Pancreas (tissue), 10 donors: ENCODE measurements around the gene RNASEH2A. TPM values are rescaled to one million over a fixed set of nuclear protein-coding genes. Genes with fewer than 3 reads are reported as not detected.

ENCODE experiments used
- ATAC-seq, 4 donors: fragments of 200-7000 bp; cut with Tn5 transposase; one replicate each; pipeline versions ENCODE4 v1.8.0 to v1.9.1; 2020; ENCODE audit warnings: mild to moderate bottlenecking in 4 of 4, moderate library complexity in 4 of 4
- DNase-seq, 6 donors: peaks; one replicate each; pipeline ENCODE4 v3.0.0-alpha.2; 2020
- FAIRE-seq: peaks from 2 replicates; lab custom pipeline; 2012; peaks lifted over from hg19 to GRCh38; lab: Jason Lieb, UNC
- H3K27ac ChIP-seq, 4 donors: fragments of 200-600 bp; sonication (generic); 1 replicate in 3 of 4; 2 replicates in 1 of 4; pipeline versions ENCODE4 v1.5.0 to v1.8.0; 2020
- H3K27me3 ChIP-seq, 4 donors: fragments of 200-600 bp; one replicate each; pipeline ENCODE4 v1.8.0; 2021
- H3K36me3 ChIP-seq, 3 donors: fragments of 200-600 bp; sonication (generic) in 1 of 3; one replicate each; pipeline versions ENCODE4 v1.5.0 to v1.8.0; 2020 to 2021
- H3K4me1 ChIP-seq, 3 donors: fragments of 200-600 bp; one replicate each; pipeline ENCODE4 v1.8.0; 2021
- H3K4me3 ChIP-seq, 4 donors: fragments of 200-600 bp; sonication (generic) in 2 of 4; one replicate each; pipeline versions ENCODE4 v1.5.0 to v1.8.0; 2020 to 2021
- H3K9me3 ChIP-seq, 4 donors: fragments of 200-600 bp; one replicate each; pipeline ENCODE4 v1.8.0; 2021
- CTCF ChIP-seq, 4 donors: fragments of 200-600 bp; sonication (generic) in 3 of 4; IDR thresholded peaks; one replicate each; pipeline versions ENCODE4 v1.5.0 to v1.8.0; 2021; ENCODE audit warnings: antibody characterized with exemption in 4 of 4
- WGBS, 2 donors: extraction: QIAGEN DNeasy Blood & Tissue Kit; methylation state at CpG; one replicate each; pipeline ENCODE4 v1.1.7; 2013; 5-methylcytosine and 5-hydroxymethylcytosine counted together
- intact Hi-C, 3 donors: fragments of 100-400 bp; cut with DNase I; formaldehyde crosslinking; loops; one replicate each; pipeline versions ENCODE4 v1.11.1 to v1.14.2; 2022
- microRNA-seq, 2 donors: library from miRNA; unstranded; fragments of <30 nt; microRNA quantifications; one replicate each; pipeline versions ENCODE4 to v1.1.0, GENCODE V29; 2019 to 2020
- polyA plus RNA-seq, 2 donors: library from polyadenylated mRNA; stranded (reverse); fragments of 200-250 nt; gene quantifications; one replicate each; pipeline ENCODE4 v1.2.3, GENCODE V29; 2013
- total RNA-seq, 6 donors: library from RNA; stranded (reverse); fragmentation: NEBNext Ultra II Directional in 4 of 6; extraction: Animal tissue kit (Norgen Biotek cat#: 25700) in 4 of 6; gene quantifications; one replicate each; pipeline versions ENCODE4 v1.2.1 to v1.2.4, GENCODE V29; 2021 to 2023
- donor health status: healthy with polysubstance abuse.
- donor health status: DM: no; HTN: no; CAD: no; lungs with moderate emphysema.
- donor health status: DM: no; HTN: no; CAD: no.
- donor health status: control.
- donor health status: control.
- donor health status: Bipolar disorder and iron deficiency.
- donor health status: DM: yes; HTN: yes; CAD: no.
- donor health status: DM: no; HTN: no; CAD: no.
- donor health status: DM: no; HTN: no; CAD: no.
- donor health status: DM: yes; HTN: yes; CAD: no.

RNASEH2A gene
- total and polyA plus RNA-seq, 8 donors: 1.7 to 6.0 (median 3.6) TPM

DNA sequence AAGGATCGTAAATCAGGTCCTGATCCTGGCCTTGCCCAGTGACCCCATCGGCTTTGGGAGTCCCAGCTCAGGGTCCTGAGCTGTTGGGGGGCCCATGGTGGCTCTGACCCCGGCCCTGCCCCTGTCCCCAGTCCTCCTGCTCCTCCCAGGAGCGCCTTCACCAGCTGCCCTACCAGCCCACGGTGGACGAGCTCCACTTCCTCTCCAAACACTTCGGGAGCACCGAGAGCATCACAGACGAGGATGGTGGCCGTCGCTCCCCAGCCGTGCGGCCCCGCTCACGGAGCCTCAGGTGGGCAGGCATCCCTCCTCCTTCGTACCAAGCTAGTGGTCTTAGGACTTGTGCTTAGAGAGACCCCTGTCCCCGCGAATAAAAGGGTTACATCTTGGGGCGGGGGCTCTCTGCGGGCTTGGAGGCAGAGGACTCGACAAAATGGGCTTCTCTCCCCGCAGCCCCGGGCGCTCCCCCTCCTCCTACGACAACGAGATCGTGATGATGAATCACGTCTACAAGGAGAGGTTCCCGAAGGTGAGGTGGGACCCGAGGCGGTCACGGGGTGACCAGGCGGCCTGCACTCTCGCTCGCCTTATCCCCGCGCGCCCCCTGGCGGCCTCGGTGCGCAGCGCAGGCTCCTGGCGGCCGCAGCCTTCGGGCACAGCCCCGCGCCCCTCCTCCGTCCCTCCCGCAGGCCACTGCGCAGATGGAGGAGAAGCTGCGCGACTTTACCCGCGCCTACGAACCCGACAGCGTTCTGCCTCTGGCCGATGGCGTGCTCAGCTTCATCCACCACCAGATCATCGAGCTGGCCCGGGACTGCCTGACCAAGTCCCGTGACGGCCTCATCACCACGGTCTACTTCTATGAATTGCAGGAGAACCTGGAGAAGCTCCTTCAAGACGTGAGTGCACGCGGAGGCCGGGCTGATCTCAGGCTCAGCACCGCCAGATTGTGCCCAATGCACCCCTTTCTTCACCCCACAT, 41.1 kb downstream of the RNASEH2A start:
- FAIRE-seq (no peak), DNase-seq (peak; percentile 73 to 99 (median 91)), ATAC-seq (peak; percentile 99 to 100 (median 100))
- Histone ChIP-seq H3K9me3 (no peaks in the 10 kb centered on the region), H3K27ac (no peak overlapping the region), H3K4me1 (peaks cover 0 to 3% (median 0%) of the 10 kb centered on the region in 3 donors), H3K27me3 (no peaks in the 10 kb centered on the region), H3K4me3 (peak overlapping the region in 1 of 4 donors; percentile 20), H3K36me3 (no peaks in the 10 kb centered on the region)
- WGBS, 2 donors: 9 to 10% methylated on average over 68 to 69 of the region's 69 CpGs
- intact Hi-C loops: loop anchor here in 2 of 3 donors (10.0 kb wide), 3 partner anchors 93 to 273 kb away; partner anchors contain the start of gene BEST2 (in 1 of the 2)
- peak; percentile 99 to 100 (median 99) for TF ChIP-seq CTCF (IDR thresholded peaks at IDR 0.05)

DNA sequence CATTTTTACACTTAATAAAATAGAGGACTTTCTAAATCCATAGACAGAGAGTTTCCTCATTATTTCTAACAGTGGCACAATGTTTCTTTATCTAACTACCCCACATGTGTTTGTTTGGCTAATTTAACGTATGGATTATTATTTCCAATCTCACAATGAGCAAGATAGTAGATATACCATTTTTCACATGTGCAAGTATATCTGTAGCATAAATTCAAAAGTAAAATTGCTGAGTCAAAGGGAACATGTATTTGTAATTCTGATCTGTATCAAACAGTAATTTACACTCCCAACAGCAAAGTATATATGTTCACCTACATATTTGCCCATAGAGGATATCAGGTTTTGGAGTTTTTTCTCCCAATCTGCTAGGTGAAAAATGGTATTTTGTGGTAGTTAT, 50.3 kb downstream of the RNASEH2A start:
- ATAC-seq (no peak), FAIRE-seq (no peak), DNase-seq (no peak)
- no peaks in the 10 kb centered on the region for H3K36me3 ChIP-seq
- no peak overlapping the region for H3K4me3 ChIP-seq
- H3K9me3 ChIP-seq: no peaks in the 10 kb centered on the region
- intact Hi-C loops: no loop called here
- TF ChIP-seq CTCF (IDR thresholded peaks at IDR 0.05): no peak
- WGBS, 2 donors: 40 to 58% methylated on average over 1 of the region's 1 CpG
- H3K27ac ChIP-seq: no peak overlapping the region
- no peaks in the 10 kb centered on the region for H3K4me1 ChIP-seq
- H3K27me3 ChIP-seq: no peaks in the 10 kb centered on the region

DNA sequence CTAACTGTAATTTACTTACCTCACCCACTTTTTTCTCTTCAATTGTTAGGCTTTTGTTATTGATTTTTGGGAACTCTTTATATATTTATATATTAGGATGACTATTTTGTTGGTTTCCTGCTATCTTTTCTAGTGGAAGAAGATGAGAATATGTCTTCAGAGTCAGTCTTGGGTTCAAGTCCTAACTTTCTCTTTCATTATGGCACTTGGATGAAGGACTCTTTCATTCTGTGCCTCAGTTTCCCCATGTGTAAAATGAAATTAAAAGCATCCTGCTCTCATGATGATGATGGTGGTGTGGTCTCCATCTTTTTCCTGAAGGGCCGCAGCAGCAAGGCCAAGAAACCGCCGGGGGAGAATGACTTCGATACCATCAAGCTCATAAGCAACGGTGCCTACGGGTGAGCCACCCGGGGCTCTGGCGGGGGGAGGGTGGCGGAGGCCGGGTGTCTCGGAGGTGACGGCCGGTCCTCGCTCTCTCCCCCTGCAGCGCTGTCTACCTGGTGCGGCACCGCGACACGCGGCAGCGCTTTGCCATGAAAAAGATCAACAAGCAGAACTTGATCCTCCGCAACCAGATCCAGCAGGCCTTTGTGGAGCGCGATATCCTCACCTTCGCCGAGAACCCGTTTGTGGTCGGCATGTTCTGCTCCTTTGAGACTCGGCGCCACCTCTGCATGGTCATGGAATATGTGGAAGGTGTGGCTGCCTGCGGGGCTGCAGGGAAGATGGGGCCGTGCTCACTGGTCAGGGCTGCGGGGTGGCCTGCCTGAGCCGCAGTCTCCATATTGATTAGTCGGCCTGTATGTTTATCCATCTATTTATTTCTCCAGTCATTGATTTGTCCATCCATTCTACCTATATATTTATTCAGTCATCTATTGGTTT, 51.9 kb downstream of the RNASEH2A start:
- no peak for TF ChIP-seq CTCF (IDR thresholded peaks at IDR 0.05)
- 82 to 86% methylated on average over 34 to 35 of the region's 35 CpGs for WGBS, 2 donors
- Histone ChIP-seq H3K4me1 (no peaks in the 10 kb centered on the region), H3K4me3 (no peak overlapping the region), H3K36me3 (no peaks in the 10 kb centered on the region), H3K27me3 (no peaks in the 10 kb centered on the region), H3K27ac (no peak overlapping the region), H3K9me3 (no peaks in the 10 kb centered on the region)
- no peak for ATAC-seq
- DNase-seq: no peak
- FAIRE-seq: no peak
- intact Hi-C loops: no loop called here

DNA sequence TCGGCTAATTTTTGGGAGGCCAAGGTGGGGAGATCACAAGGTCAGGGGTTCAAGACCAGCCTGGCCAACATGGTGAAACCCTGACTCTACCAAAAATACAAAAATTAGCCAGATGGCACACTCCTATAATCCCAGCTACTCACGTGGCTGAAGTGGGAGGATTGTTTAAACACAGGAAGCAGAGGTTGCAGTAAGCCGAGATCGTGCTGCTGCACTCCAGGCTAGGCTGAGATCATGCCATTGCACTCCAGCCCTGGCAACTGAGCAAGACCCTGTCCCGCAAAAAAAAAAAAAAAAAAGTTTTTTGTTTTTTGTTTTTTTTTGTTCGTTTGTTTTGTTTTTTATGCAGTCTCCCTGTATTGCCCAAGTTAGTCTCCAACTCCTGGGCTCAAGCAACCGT, 53.2 kb downstream of the RNASEH2A start:
- Histone ChIP-seq H3K4me1 (no peaks in the 10 kb centered on the region), H3K27me3 (no peaks in the 10 kb centered on the region), H3K4me3 (no peak overlapping the region), H3K36me3 (no peaks in the 10 kb centered on the region), H3K9me3 (no peaks in the 10 kb centered on the region), H3K27ac (no peak overlapping the region)
- WGBS, 2 donors: 50 to 54% methylated on average over 7 of the region's 7 CpGs
- FAIRE-seq (no peak), DNase-seq (no peak), ATAC-seq (no peak)
- TF ChIP-seq CTCF (IDR thresholded peaks at IDR 0.05): no peak
- intact Hi-C loops: no loop called here

Small RNA genes lying within 50 kb of the gene (microRNA-seq; reads per million reads assigned to microRNA genes)
- 0 reads per million in 2 donors for gene MIR5684
- gene MIR6794: 0 to 0.39 reads per million in 2 donors

Other genes starting within 250 kb of the RNASEH2A start
- 1 to 10 TPM; 3.3 to 7.0 (median 4.1) TPM for gene ZNF490, start 195.8 kb upstream of the RNASEH2A start, total RNA-seq
- under 1 TPM; 0.38 to 0.65 TPM for gene ZNF490, start 195.8 kb upstream of the RNASEH2A start, polyA plus RNA-seq
- gene ZNF791, start 195.7 kb upstream of the RNASEH2A start, total RNA-seq: 10 to 100 TPM in 5 of 6 donors, 1 to 10 TPM in 1; 10.0 to 16.7 (median 12.3) TPM
- gene ZNF791, start 195.7 kb upstream of the RNASEH2A start, polyA plus RNA-seq: 1 to 10 TPM; 6.1 to 6.3 TPM
- gene MAN2B1, start 139.8 kb upstream of the RNASEH2A start, total RNA-seq: 10 to 100 TPM; 33.2 to 92.8 (median 59.2) TPM
- 10 to 100 TPM; 30.2 to 48.2 TPM for gene MAN2B1, start 139.8 kb upstream of the RNASEH2A start, polyA plus RNA-seq
- gene WDR83, start 139.8 kb upstream of the RNASEH2A start, total RNA-seq: 1 to 10 TPM; 3.5 to 8.8 (median 5.7) TPM
- gene WDR83, start 139.8 kb upstream of the RNASEH2A start, polyA plus RNA-seq: 10 to 100 TPM; 25.6 to 28.1 TPM
- gene DHPS, start 124.7 kb upstream of the RNASEH2A start, total RNA-seq: 10 to 100 TPM; 36.0 to 53.2 (median 47.7) TPM
- gene DHPS, start 124.7 kb upstream of the RNASEH2A start, polyA plus RNA-seq: 10 to 100 TPM; 78.8 to 85.7 TPM
- gene GNG14, start 118.6 kb upstream of the RNASEH2A start, total RNA-seq: not detected
- gene GNG14, start 118.6 kb upstream of the RNASEH2A start, polyA plus RNA-seq: not detected
- 1 to 10 TPM; 3.1 to 5.0 (median 4.2) TPM for gene FBXW9, start 110.0 kb upstream of the RNASEH2A start, total RNA-seq
- 1 to 10 TPM; 5.6 to 8.5 TPM for gene FBXW9, start 110.0 kb upstream of the RNASEH2A start, polyA plus RNA-seq
- gene TNPO2, start 82.7 kb upstream of the RNASEH2A start, total RNA-seq: 10 to 100 TPM; 15.7 to 29.5 (median 20.8) TPM
- 10 to 100 TPM; 29.0 to 37.2 TPM for gene TNPO2, start 82.7 kb upstream of the RNASEH2A start, polyA plus RNA-seq
- 10 to 100 TPM; 49.2 to 86.5 (median 63.0) TPM for gene TRIR, start 71.9 kb upstream of the RNASEH2A start, total RNA-seq
- gene TRIR, start 71.9 kb upstream of the RNASEH2A start, polyA plus RNA-seq: 100 to 1,000 TPM; 163 to 191 TPM
- 10 to 100 TPM; 16.6 to 34.5 (median 27.9) TPM for gene GET3, start 69.1 kb upstream of the RNASEH2A start, total RNA-seq
- gene GET3, start 69.1 kb upstream of the RNASEH2A start, polyA plus RNA-seq: 10 to 100 TPM; 34.8 to 48.2 TPM
- not detected for gene BEST2, start 54.8 kb upstream of the RNASEH2A start, total RNA-seq
- gene BEST2, start 54.8 kb upstream of the RNASEH2A start, polyA plus RNA-seq: not detected
- 10 to 100 TPM; 37.7 to 60.9 (median 49.0) TPM for gene HOOK2, start 31.0 kb upstream of the RNASEH2A start, total RNA-seq
- gene HOOK2, start 31.0 kb upstream of the RNASEH2A start, polyA plus RNA-seq: 100 to 1,000 TPM; 268 to 300 TPM
- gene JUNB, start 15.1 kb upstream of the RNASEH2A start, total RNA-seq: 100 to 1,000 TPM in 2 of 6 donors, 10 to 100 TPM in 4; 41.6 to 109 (median 70.7) TPM
- 100 to 1,000 TPM; 172 to 206 TPM for gene JUNB, start 15.1 kb upstream of the RNASEH2A start, polyA plus RNA-seq
- gene PRDX2, start 4.8 kb upstream of the RNASEH2A start, total RNA-seq: 100 to 1,000 TPM in 4 of 6 donors, 10 to 100 TPM in 2; 77.5 to 109 (median 103) TPM
- 100 to 1,000 TPM in 1 of 2 donors, 10 to 100 TPM in 1; 75.8 to 172 TPM for gene PRDX2, start 4.8 kb upstream of the RNASEH2A start, polyA plus RNA-seq
- 1 to 10 TPM in 5 of 6 donors, under 1 TPM in 1; 0.90 to 3.9 (median 2.1) TPM for gene THSD8, start 4.5 kb upstream of the RNASEH2A start, total RNA-seq
- gene THSD8, start 4.5 kb upstream of the RNASEH2A start, polyA plus RNA-seq: 1 to 10 TPM; 1.3 to 2.0 TPM
- under 1 TPM in 4 of 6 donors, not detected in 2; 0.19 to 0.86 (median 0.37) TPM for gene RTBDN, start 28.0 kb downstream of the RNASEH2A start, total RNA-seq
- 1 to 10 TPM; 1.2 to 4.6 TPM for gene RTBDN, start 28.0 kb downstream of the RNASEH2A start, polyA plus RNA-seq
- gene MAST1, start 31.9 kb downstream of the RNASEH2A start, total RNA-seq: 1 to 10 TPM in 1 of 6 donors, under 1 TPM in 5; 0.23 to 1.1 (median 0.84) TPM
- 1 to 10 TPM; 5.8 to 7.3 TPM for gene MAST1, start 31.9 kb downstream of the RNASEH2A start, polyA plus RNA-seq
- 10 to 100 TPM; 16.2 to 35.9 (median 20.5) TPM for gene DNASE2, start 74.9 kb downstream of the RNASEH2A start, total RNA-seq
- gene DNASE2, start 74.9 kb downstream of the RNASEH2A start, polyA plus RNA-seq: 10 to 100 TPM in 1 of 2 donors, 1 to 10 TPM in 1; 9.4 to 21.0 TPM
- under 1 TPM in 2 of 6 donors, not detected in 4; 0.12 to 0.22 TPM for gene KLF1, start 80.6 kb downstream of the RNASEH2A start, total RNA-seq
- gene KLF1, start 80.6 kb downstream of the RNASEH2A start, polyA plus RNA-seq: not detected
- 10 to 100 TPM in 3 of 6 donors, 1 to 10 TPM in 3; 6.3 to 17.2 (median 11.7) TPM for gene GCDH, start 84.6 kb downstream of the RNASEH2A start, total RNA-seq
- 10 to 100 TPM; 19.2 to 27.1 TPM for gene GCDH, start 84.6 kb downstream of the RNASEH2A start, polyA plus RNA-seq
- gene SYCE2, start 112.7 kb downstream of the RNASEH2A start, total RNA-seq: not detected
- under 1 TPM in 1 of 2 donors, not detected in 1; 0.19 TPM for gene SYCE2, start 112.7 kb downstream of the RNASEH2A start, polyA plus RNA-seq
- 10 to 100 TPM; 19.4 to 46.0 (median 29.0) TPM for gene FARSA, start 127.1 kb downstream of the RNASEH2A start, total RNA-seq
- 10 to 100 TPM; 30.4 to 31.0 TPM for gene FARSA, start 127.1 kb downstream of the RNASEH2A start, polyA plus RNA-seq
- 100 to 1,000 TPM; 279 to 681 (median 373) TPM for gene CALR, start 132.0 kb downstream of the RNASEH2A start, total RNA-seq
- 100 to 1,000 TPM; 132 to 263 TPM for gene CALR, start 132.0 kb downstream of the RNASEH2A start, polyA plus RNA-seq
- 10 to 100 TPM; 35.0 to 60.2 (median 45.9) TPM for gene RAD23A, start 139.3 kb downstream of the RNASEH2A start, total RNA-seq
- gene RAD23A, start 139.3 kb downstream of the RNASEH2A start, polyA plus RNA-seq: 10 to 100 TPM; 91.5 to 99.1 TPM
- 10 to 100 TPM in 3 of 6 donors, 1 to 10 TPM in 3; 6.0 to 10.7 (median 9.8) TPM for gene GADD45GIP1, start 150.6 kb downstream of the RNASEH2A start, total RNA-seq
- gene GADD45GIP1, start 150.6 kb downstream of the RNASEH2A start, polyA plus RNA-seq: 10 to 100 TPM; 25.3 to 37.4 TPM
- under 1 TPM in 3 of 6 donors, not detected in 3; 0.12 to 0.23 (median 0.12) TPM for gene DAND5, start 163.0 kb downstream of the RNASEH2A start, total RNA-seq
- under 1 TPM in 1 of 2 donors, not detected in 1; 0.16 TPM for gene DAND5, start 163.0 kb downstream of the RNASEH2A start, polyA plus RNA-seq
- 10 to 100 TPM; 30.9 to 45.1 (median 36.0) TPM for gene NFIX, start 188.9 kb downstream of the RNASEH2A start, total RNA-seq
- gene NFIX, start 188.9 kb downstream of the RNASEH2A start, polyA plus RNA-seq: 10 to 100 TPM in 1 of 2 donors, 1 to 10 TPM in 1; 8.3 to 16.6 TPM